Superior temporal gyrus (tissue), 1 donor: ENCODE results near the gene PFDN4.

Experiments
- DNase-seq: peaks from one replicate; pipeline ENCODE4 v3.0.0-alpha.2; 2016; ENCODE audit errors: extremely low spot score

The PFDN4 gene

GRCh38 chr20:54267483-54268003 is 59.7 kb downstream of the PFDN4 start:
- DNase-seq, result no peak

DNA sequence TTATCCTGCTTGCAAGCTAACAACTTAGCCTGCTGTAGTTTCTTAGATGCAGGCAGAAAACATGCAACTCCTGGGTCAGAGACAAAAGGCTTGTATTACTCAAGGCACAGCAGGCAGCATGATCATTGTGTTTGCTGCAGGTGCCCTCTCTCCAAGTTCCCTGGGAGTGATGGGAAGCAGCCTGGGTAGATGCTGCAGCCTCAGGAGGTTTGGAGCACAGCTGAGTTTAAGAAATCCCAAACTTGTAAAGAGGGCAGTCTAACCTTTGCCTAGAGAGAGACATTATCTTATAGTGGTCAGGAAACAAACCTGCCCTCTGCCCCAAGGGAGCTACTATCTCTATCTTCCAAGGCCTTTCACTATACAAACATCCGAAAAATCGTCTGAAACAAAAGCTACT is 61.1 kb downstream of the PFDN4 start:
- DNase-seq, result no peak
